ENCODE data around the gene CYB5A.
"Not testable (repeated sequence)": the region's sequence is repeated elsewhere in the genome, so short reads cannot be mapped to it uniquely, and the experiment has no call there.

The CYB5A gene

GRCh38 chr18:74292541-74292858 lies 737 bp upstream of the CYB5A start:
- Histone ChIP-seq H3K9me3 (ENCODE audit: control insufficient read depth, low read length) (no peaks in the 10 kb centered on the region), H3K36me3 (ENCODE audit: control insufficient read depth, insufficient read depth, low read length, severe bottlenecking) (no peaks in the 10 kb centered on the region), H3K27me3 (replicated peaks; ENCODE audit: control insufficient read depth, insufficient read depth, low read length) (no peaks in the 10 kb centered on the region), H3K4me1 (ENCODE audit: control insufficient read depth, insufficient read depth, low read length) (peaks cover 41% of the 10 kb centered on the region), H3K4me3 (ENCODE audit: low read length) (peak overlapping the region; percentile 97), H3K9ac (ENCODE audit: low read length) (peak overlapping the region; percentile 87)
- no peak for DNase-seq (ENCODE audit: low read depth)

- H3K27me3 ChIP-seq (replicated peaks; ENCODE audit: control insufficient read depth, insufficient read depth, low read length): no peaks in the 10 kb centered on the region
- H3K4me1 ChIP-seq (ENCODE audit: control insufficient read depth, insufficient read depth, low read length): peaks cover 52% of the 10 kb centered on the region
- no peaks in the 10 kb centered on the region for H3K9me3 ChIP-seq (ENCODE audit: control insufficient read depth, low read length)
These were observed 342 bp downstream of the CYB5A start for GRCh38 chr18:74291472-74291770.

GRCh38 chr18:74290794-74291471 lies 830 bp downstream of the CYB5A start:
- peak overlapping the region; percentile 97 for H3K4me3 ChIP-seq (ENCODE audit: low read length)
- H3K9ac ChIP-seq (ENCODE audit: low read length): peak overlapping the region; percentile 95
- H3K36me3 ChIP-seq (ENCODE audit: control insufficient read depth, insufficient read depth, low read length, severe bottlenecking): peaks cover 5% of the 10 kb centered on the region
- H3K9me3 ChIP-seq (ENCODE audit: control insufficient read depth, low read length): no peaks in the 10 kb centered on the region
- H3K27me3 ChIP-seq (replicated peaks; ENCODE audit: control insufficient read depth, insufficient read depth, low read length): no peaks in the 10 kb centered on the region
- DNase-seq (ENCODE audit: low read depth): no peak
- H3K4me1 ChIP-seq (ENCODE audit: control insufficient read depth, insufficient read depth, low read length): peaks cover 57% of the 10 kb centered on the region

More at GRCh38 chr18:74291472-74291770, 342 bp downstream of the CYB5A start:
- peak overlapping the region; percentile 97 for H3K4me3 ChIP-seq (ENCODE audit: low read length)
- DNase-seq (ENCODE audit: low read depth): no peak
- H3K36me3 ChIP-seq (ENCODE audit: control insufficient read depth, insufficient read depth, low read length, severe bottlenecking): peaks cover 4% of the 10 kb centered on the region
- peak overlapping the region; percentile 95 for H3K9ac ChIP-seq (ENCODE audit: low read length)

DNA sequence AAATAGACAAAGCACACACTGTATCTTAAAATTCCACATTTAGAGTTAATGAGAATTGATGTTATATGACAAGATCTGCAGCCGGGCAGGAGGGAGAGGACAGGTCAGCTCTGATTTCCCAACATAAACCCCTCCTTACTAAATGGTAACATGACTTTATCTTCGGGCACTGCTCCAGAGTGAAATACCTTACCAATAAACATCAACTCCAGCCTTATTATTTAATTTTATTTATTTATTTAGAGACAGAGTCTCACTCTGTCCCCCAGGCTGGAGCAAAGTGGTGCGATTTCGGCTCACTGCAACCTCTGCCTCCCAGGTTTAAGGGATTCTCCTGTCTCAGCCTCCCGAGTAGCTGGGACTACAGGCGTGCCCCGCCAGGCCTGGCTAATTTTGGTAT lies 1.7 kb downstream of the CYB5A start:
- Histone ChIP-seq H3K27me3 (replicated peaks; ENCODE audit: control insufficient read depth, insufficient read depth, low read length) (no peaks in the 10 kb centered on the region), H3K4me3 (ENCODE audit: low read length) (peak overlapping the region; percentile 97), H3K9ac (ENCODE audit: low read length) (peak overlapping the region; percentile 95), H3K4me1 (ENCODE audit: control insufficient read depth, insufficient read depth, low read length) (peaks cover 66% of the 10 kb centered on the region), H3K9me3 (ENCODE audit: control insufficient read depth, low read length) (no peaks in the 10 kb centered on the region), H3K36me3 (ENCODE audit: control insufficient read depth, insufficient read depth, low read length, severe bottlenecking) (peaks cover 5% of the 10 kb centered on the region)
- no peak for DNase-seq (ENCODE audit: low read depth)

DNA sequence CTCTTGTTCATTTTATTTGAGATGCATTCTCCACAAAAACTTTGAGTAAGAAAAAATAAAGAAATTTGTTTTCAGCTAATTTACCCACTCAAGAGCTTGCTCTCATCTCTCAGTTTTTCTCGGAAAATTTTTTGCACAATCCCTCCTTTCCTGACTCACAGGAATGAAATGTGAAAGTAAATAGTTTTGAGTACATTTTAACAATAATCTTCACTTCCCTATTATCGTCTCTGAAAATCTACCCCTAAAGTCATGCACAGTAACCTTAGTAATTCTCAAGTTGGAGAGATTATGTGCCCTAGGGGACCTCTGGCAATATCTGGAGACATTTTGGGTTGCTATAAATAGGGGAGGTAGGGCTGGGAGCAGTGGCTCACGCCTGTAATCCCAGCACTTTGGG lies 2.6 kb downstream of the CYB5A start:
- Histone ChIP-seq H3K36me3 (ENCODE audit: control insufficient read depth, insufficient read depth, low read length, severe bottlenecking) (peaks cover 5% of the 10 kb centered on the region), H3K9ac (ENCODE audit: low read length) (peak overlapping the region; percentile 95), H3K27me3 (replicated peaks; ENCODE audit: control insufficient read depth, insufficient read depth, low read length) (no peaks in the 10 kb centered on the region), H3K4me1 (ENCODE audit: control insufficient read depth, insufficient read depth, low read length) (peaks cover 68% of the 10 kb centered on the region), H3K4me3 (ENCODE audit: low read length) (peak overlapping the region; percentile 97), H3K9me3 (ENCODE audit: control insufficient read depth, low read length) (no peaks in the 10 kb centered on the region)
- peak; percentile 67 for DNase-seq (ENCODE audit: low read depth)

DNA sequence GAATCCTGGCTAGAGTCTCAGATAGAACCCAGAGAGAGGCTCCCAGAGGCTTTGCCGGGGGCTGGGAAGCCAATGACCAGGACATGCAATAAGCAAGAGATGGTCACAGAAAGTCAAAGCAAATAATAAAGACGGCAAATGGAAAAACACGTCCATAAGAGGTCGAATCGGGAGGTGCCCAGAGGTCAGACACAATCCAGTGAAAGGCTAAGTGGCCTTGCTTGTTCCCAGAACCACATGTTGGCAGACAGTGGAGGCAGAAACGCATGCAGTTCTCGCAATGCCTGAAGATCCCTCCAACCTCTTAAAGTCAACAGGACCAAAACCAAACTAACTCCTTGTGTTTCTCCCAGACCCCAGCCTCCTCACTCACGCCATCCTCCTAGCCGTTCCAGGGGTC lies 3.0 kb downstream of the CYB5A start:
- Histone ChIP-seq H3K36me3 (ENCODE audit: control insufficient read depth, insufficient read depth, low read length, severe bottlenecking) (peaks cover 5% of the 10 kb centered on the region), H3K9ac (ENCODE audit: low read length) (peak overlapping the region; percentile 95), H3K9me3 (ENCODE audit: control insufficient read depth, low read length) (no peaks in the 10 kb centered on the region), H3K27me3 (replicated peaks; ENCODE audit: control insufficient read depth, insufficient read depth, low read length) (no peaks in the 10 kb centered on the region), H3K4me3 (ENCODE audit: low read length) (peak overlapping the region; percentile 97), H3K4me1 (ENCODE audit: control insufficient read depth, insufficient read depth, low read length) (peaks cover 67% of the 10 kb centered on the region)
- no peak for DNase-seq (ENCODE audit: low read depth)

DNA sequence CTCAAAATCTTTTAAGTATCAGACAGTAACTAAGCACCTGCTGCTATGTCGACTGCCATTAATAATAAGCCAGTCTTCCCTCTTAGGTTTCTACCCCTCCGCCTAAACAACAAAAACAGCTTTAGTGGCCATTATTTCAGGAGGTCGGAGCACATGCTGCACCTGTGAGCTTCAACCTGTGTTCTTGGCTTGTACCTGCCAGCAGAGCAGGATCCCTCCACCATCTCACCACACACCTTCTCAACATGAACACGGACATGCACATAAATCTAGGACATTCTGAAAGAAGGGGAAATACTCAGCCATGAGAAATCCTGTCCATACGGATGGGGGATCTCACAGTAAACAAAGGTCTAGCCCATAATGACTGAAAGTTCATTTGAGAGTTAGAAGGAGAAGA lies 3.7 kb downstream of the CYB5A start:
- Histone ChIP-seq H3K9me3 (ENCODE audit: control insufficient read depth, low read length) (no peaks in the 10 kb centered on the region), H3K4me3 (ENCODE audit: low read length) (peak overlapping the region; percentile 97), H3K36me3 (ENCODE audit: control insufficient read depth, insufficient read depth, low read length, severe bottlenecking) (peaks cover 5% of the 10 kb centered on the region), H3K9ac (ENCODE audit: low read length) (peak overlapping the region; percentile 95), H3K4me1 (ENCODE audit: control insufficient read depth, insufficient read depth, low read length) (peaks cover 74% of the 10 kb centered on the region), H3K27me3 (replicated peaks; ENCODE audit: control insufficient read depth, insufficient read depth, low read length) (no peaks in the 10 kb centered on the region)
- no peak for DNase-seq (ENCODE audit: low read depth)

- no peak for DNase-seq (ENCODE audit: low read depth)
- Histone ChIP-seq H3K9ac (ENCODE audit: low read length) (peak overlapping the region; percentile 95), H3K36me3 (ENCODE audit: control insufficient read depth, insufficient read depth, low read length, severe bottlenecking) (peaks cover 5% of the 10 kb centered on the region), H3K9me3 (ENCODE audit: control insufficient read depth, low read length) (no peaks in the 10 kb centered on the region), H3K4me1 (ENCODE audit: control insufficient read depth, insufficient read depth, low read length) (peaks cover 79% of the 10 kb centered on the region), H3K27me3 (replicated peaks; ENCODE audit: control insufficient read depth, insufficient read depth, low read length) (no peaks in the 10 kb centered on the region), H3K4me3 (ENCODE audit: low read length) (peak overlapping the region; percentile 97)
These were observed 4.9 kb downstream of the CYB5A start for GRCh38 chr18:74286856-74287255.

DNA sequence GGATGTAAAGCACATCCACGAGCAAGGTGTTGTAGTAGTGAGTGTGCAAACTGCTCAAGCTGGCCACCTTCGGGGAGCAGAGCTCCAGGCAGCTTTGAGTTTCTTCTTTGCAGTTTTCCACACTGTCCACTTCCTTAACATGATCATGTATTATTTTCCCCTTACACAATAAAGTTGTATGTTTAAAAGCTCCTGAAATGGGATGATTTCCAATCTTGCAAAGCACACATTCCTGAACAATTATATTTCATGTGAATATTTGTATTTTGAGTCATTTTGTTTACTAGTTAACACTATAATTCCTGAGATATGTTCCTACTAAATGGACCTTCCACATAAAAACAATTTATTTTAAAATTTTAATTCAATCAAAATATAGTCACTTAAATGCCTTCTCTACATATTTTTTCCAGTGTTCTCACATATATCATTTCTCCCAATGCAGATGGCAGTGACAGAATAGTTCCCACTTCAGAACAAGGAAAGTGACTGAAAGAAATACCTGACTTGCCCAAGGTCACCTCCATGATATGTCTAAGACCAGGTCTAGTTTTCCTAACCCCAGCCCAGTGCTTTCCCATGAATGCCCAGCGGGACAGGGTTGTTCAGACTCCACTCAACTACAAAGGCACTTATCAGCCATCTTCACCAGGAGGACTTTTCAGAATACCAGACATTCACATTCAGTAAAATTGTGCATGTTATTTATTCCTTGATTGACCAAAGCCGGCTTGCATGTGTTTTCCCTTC lies 5.5 kb downstream of the CYB5A start:
- DNase-seq (ENCODE audit: low read depth): peak; percentile 50
- Histone ChIP-seq H3K9ac (ENCODE audit: low read length) (peak overlapping the region; percentile 76), H3K9me3 (ENCODE audit: control insufficient read depth, low read length) (no peaks in the 10 kb centered on the region), H3K36me3 (ENCODE audit: control insufficient read depth, insufficient read depth, low read length, severe bottlenecking) (peaks cover 5% of the 10 kb centered on the region), H3K4me3 (ENCODE audit: low read length) (peak overlapping the region; percentile 97), H3K27me3 (replicated peaks; ENCODE audit: control insufficient read depth, insufficient read depth, low read length) (no peaks in the 10 kb centered on the region), H3K4me1 (ENCODE audit: control insufficient read depth, insufficient read depth, low read length) (peaks cover 85% of the 10 kb centered on the region)

- not testable (repeated sequence) for H3K36me3 ChIP-seq (ENCODE audit: control insufficient read depth, insufficient read depth, low read length, severe bottlenecking); H3K9me3 ChIP-seq (ENCODE audit: control insufficient read depth, low read length); H3K27me3 ChIP-seq (replicated peaks; ENCODE audit: control insufficient read depth, insufficient read depth, low read length); DNase-seq (ENCODE audit: low read depth)
- Histone ChIP-seq H3K9ac (ENCODE audit: low read length) (peak overlapping the region; percentile 76), H3K4me1 (ENCODE audit: control insufficient read depth, insufficient read depth, low read length) (peaks cover 92% of the 10 kb centered on the region), H3K4me3 (ENCODE audit: low read length) (peak overlapping the region; percentile 97)
These were observed 6.2 kb downstream of the CYB5A start for GRCh38 chr18:74285583-74285982.

DNA sequence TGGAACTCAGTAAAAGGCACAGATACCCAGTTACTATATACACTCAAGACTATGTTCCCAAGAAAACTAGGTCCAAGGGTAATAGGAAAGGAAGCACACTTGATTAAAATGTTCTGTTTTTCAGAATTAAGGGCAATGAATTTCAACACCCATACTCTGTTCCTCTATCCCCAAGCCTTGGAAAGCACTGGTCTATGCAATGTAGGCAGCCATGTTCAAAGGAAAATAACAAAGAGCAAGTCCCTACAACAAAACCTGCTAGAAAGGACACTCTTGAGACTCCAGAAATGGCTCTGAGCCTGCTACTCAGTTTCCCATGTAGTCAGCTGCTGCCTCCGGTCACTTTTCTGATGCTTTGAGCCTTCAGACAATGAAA lies 6.8 kb downstream of the CYB5A start:
- Histone ChIP-seq H3K4me3 (ENCODE audit: low read length) (peak overlapping the region; percentile 57), H3K36me3 (ENCODE audit: control insufficient read depth, insufficient read depth, low read length, severe bottlenecking) (peaks cover 6% of the 10 kb centered on the region), H3K9ac (ENCODE audit: low read length) (peak overlapping the region; percentile 76), H3K9me3 (ENCODE audit: control insufficient read depth, low read length) (no peaks in the 10 kb centered on the region), H3K4me1 (ENCODE audit: control insufficient read depth, insufficient read depth, low read length) (peaks cover 87% of the 10 kb centered on the region), H3K27me3 (replicated peaks; ENCODE audit: control insufficient read depth, insufficient read depth, low read length) (no peaks in the 10 kb centered on the region)
- DNase-seq (ENCODE audit: low read depth): no peak
